HG02852 (cell line): Measurements from ENCODE around the gene OR11A1.

Experiments used
- ATAC-seq: cut with Tn5 transposase; IDR thresholded peaks from one replicate; pipeline ENCODE4 v1.9.1; 2021; ENCODE audit warnings: mild to moderate bottlenecking, moderate library complexity; ENCODE audit not compliant: unreplicated experiment

OR11A1 gene, protein sequence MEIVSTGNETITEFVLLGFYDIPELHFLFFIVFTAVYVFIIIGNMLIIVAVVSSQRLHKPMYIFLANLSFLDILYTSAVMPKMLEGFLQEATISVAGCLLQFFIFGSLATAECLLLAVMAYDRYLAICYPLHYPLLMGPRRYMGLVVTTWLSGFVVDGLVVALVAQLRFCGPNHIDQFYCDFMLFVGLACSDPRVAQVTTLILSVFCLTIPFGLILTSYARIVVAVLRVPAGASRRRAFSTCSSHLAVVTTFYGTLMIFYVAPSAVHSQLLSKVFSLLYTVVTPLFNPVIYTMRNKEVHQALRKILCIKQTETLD

DNA sequence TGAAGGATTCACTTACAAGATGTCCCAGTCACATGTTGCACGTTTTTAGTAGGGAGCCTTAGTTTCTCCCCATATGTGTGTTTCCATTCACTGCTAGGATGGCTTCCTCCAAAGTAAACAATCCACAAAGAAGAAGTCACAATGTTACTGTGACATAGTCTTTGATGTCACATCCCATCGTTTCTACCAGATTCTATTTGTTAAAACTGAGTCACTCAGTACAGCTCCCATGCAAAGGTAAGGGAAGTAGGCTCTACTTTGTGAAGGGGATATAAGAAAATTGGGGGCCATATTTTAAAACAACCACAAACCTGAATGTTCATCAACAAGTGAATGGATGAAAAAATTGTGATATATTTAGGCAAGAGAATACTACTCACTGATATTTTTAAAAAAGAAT lies at the start of gene OR11A1, which contains the start of gene OR2H1:
Gene OR11A1, minus strand, starts transcription at position 101 of the 400 bp plus-strand sequence. CDS start 29,430 bp downstream, outside the sequence.
Gene OR2H1, plus strand, starts transcription at position 185 of the 400 bp plus-strand sequence. CDS start 4,615 bp downstream, outside the sequence.
- ATAC-seq: no peak

DNA sequence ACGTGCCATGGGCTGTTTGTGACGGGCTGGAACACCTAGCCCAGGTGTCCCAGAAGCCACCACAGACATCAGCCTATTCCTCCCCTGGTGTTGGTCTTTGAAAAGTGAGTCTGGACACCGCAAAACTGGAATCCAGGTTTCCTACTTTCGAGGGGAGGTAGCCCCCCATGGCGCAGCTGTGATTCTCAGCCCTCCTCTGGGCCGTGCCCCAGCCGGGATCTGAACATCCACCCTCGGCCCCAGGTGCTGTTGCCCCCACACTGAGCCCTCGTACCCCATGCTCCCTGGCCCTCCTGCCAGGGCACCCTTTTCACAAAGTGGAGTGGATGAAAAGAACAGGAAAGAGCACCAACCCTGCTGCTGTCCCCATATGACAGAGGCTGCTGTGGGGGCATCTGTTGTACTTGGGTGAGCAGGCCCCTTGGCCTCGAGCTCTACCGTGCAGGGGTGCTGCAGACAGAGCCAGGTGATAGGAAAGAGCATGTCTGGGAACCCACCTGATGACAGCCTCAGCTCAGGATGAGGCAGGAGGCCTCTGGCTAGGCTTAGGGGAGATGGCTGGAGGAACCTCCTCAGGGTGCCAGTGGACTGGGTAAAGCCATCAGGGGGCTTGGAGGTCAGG lies 49.7 kb upstream of the OR11A1 start:
- ATAC-seq: no peak

DNA sequence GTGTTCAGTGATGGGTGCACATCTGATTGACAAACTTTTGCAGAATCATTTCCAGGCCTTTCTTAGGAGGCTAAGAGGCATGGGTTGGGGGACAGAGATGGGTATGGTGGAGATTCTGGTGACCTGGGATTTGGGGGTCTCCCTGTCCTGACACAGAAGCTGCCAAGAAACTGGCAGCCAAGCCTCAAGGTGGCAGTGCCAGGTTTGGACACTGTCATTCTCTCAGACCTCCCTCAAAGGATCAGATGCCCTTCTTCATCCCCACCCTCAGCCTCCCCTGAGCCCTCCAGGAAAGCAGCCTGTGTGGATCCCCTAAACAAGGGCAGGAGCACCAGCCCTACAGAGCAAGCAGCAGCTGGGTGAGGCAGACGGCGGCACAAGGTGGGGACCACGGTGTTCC lies 48.9 kb upstream of the OR11A1 start:
- no peak for ATAC-seq

DNA sequence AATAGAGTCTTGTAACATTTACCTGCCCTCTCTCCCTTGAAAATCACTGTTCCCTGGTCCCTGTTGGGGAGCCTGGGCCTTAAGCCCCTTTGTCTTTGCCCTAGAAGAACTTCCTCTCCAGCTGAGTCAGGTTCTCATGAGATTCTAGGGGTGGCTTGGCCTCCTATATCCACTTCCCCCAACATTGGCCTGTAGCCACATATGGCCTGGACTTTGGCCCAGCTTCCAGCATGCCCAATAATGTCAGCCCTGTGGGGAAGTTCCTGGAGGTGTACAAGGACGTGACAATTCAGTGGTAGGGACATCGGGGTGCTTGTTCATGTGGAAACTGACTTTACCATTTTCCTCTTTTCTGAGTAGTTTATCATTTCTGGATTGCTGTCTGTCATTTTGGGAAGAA lies 48.1 kb upstream of the OR11A1 start:
- no peak for ATAC-seq

DNA sequence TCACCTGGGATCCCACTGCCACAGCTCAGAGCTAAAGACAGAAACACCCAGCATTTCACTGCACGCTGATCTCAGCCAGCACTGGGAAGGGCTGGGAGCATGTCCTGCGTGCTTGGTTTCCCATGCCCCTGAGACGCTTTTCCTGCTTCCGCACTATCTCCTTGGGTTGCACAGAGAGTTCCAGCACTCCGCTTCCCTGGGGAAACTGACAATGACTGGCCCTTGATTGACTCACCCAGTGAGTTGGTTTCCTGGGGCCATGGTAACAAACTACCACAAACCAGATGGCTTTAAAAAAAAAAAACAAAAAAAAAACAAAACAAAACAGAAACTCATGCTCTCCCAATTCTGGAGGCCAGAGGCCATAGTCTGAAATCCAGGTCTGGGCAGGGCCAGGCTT lies 45.7 kb upstream of the OR11A1 start:
- no peak for ATAC-seq

DNA sequence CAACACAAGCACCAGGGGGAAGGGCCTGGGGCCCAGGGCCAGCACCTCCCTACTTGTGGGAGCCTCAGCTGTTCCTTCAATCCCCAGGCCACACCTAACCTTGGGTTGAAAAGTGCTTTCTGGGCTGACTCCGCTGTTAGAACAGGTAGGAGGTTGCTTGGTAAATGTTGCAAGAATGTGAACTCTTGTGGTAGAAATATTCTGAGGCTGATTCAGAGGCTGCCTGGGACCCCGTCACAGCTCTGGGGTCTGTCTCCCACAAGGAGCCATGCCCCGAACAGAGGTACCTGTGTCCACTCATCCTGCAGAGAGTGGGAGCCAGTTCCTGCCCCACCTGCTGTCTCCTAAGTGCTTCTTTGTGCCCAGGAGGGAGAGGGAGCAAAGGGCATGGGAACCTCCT lies 45.3 kb upstream of the OR11A1 start:
- ATAC-seq: no peak

DNA sequence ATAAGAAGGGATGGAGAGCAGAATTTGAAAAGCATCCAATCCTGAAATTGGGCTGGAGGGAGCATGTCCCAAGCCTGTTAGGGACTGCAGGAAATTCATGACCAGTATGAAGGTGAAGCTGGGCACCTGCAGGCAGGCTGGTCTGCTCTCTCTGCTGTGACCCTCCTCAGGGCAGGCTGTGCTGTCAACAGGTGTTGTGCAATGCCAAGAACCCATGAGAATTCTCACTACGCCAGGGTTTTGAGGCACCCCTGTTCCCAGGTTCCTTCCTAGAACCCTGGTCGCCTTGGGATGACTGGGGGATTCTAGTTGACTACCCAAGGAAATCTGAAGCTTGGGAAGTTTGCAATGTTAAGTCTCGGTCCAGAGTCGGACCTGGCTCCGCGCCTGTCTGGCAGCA lies 44.2 kb upstream of the OR11A1 start:
- ATAC-seq: no peak

DNA sequence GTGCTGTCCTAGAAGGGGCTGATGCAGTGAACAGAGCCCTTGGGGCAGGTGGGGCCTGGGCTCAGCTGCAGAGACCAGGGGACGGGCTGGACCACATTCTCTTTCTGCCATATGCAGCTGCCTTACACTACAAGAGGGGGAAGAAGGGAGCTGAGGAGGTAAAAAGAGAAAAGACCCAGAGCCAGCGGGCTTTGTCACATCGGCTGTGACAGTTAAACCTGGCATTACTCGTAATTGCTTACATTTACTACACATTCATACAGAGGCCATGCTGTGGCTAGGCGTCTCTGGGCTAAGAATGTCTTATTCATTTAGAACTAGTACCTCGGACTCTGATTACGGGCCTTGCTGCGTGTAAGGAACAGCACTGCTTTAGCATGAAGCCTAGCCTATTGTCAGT lies 43.7 kb upstream of the OR11A1 start:
- ATAC-seq: no peak

DNA sequence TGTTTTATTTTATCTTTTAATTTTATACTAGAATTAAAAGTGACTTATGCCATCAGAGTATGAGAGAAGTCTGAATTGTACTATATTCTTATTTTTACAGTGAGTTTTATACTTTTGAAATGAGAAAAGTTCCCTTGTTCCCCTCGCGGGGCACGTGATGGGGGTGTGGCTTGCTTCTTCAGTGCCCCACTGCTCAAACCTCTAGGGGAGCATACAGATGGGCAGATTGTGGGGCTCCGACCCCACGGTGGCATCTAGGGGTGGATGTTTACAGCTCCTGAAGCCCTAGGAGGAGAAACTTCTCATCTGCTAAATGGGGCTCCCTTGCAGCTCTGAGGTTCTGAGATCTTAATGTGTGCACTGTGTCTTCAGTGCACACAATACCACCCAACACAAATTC lies 42.8 kb upstream of the OR11A1 start:
- ATAC-seq: no peak

DNA sequence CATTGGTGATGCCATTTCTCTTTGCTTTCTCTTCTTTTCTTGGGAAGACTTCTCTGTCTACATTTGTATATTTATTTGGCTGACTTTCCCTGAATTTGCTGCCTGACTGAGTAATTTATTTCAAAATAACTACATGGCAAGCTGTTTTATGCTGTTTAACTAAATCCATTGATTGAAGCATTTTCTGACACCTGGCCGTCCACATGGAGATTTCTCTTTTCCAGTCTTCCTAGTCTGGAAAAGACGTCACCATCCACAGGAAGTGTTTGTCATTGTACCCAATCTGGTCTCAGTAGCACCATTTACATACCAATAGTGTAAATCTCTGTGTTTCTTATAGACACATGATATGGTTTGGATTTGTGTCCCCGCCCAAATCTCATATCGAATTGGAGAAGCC lies 40.1 kb upstream of the OR11A1 start:
- no peak for ATAC-seq

DNA sequence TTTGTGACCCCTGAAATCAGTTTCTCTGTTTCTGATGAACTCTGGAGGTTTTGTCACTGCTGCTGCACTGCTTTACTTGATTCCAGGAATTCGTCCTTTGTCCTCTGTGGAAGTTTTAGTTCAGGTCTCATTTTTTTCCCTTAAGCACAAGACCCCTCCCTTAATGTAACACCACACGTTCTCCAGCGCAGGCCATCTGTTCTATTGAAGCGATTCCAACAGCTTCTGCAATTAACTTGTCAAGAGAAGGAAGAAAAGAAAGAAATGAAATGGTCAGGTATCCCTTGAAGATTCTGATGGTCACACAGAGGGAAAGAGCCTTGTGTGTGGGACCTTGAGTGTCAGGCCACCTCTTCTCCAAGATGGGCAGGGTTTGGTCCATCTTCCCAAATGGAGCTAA lies 38.7 kb upstream of the OR11A1 start:
- ATAC-seq: no peak

DNA sequence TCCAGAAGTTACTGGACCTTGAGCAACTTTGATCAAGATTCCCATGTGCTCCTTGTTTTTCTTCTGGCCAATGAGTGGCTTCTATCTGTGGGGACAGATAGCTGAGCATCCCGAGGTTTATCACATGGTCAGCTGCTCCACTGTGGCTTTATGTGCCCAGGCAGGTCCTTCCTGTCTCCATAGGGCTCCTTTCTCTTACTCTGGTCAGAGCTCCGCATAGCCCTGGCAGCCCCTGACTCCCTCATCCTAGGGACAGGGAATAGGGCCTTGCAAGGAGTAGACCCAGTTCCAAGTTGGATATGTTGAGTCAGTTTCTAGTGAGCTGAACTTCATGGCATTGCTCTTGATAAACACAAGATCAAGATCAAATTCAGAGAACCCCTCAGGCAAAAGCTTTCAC lies 37.3 kb upstream of the OR11A1 start:
- ATAC-seq: no peak

DNA sequence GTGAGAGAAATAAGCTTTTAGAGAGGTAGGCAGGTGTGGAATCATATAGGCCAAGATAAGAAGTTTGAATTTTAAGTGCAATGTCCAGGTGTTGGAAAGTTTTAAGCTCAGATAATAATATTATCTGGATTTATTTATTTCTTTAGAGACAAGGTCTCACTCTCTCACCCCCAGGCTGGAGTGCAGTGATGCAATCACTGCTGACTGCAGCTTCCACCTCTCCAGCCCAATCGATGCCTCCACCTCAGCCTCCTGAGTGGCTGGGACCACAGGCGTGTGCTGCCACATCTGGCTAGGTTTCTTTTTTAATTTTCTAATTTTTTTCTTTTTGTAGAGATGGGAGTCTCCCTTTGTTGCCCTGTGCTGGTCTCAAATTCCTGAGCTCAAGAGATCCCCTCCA lies 36.4 kb upstream of the OR11A1 start:
- ATAC-seq: no peak

DNA sequence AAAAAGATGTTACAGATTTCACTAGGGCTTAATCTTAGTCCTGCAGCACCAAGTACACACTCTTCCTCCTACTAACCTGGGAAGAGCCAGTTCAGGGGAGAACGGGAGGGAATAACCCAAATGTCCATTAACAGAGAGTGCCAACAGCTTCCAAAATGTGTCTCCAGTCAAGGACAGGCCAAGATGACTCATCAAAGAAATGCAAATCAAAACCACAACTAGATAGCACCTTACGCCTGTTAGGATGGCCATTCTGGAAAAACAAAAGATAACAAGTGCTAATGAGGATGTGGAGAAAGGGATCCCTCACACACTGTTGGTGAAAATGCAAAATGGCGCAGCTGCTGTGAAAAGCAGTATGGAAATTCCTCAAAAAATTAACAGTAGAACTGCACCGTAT lies 34.7 kb upstream of the OR11A1 start:
- ATAC-seq: no peak

DNA sequence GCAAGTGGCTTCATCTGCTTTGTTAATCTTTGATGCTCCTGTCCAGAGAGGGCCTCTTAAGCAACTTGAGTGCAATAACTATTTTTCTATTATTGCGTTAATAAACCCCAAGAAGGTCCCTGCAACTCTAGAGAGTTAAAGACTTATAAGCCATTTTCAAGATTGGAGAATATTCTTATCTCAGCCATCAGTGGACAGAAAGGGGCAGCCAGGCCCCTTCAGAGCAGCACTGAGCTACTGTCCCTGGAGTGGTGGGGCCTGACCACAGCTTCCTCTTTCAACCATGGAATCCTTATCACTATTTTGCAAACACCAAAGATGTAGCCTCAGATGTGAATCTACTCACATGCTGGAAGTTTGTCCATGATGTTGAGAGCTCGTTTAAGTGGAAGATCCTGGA lies 33.7 kb upstream of the OR11A1 start:
- no peak for ATAC-seq

DNA sequence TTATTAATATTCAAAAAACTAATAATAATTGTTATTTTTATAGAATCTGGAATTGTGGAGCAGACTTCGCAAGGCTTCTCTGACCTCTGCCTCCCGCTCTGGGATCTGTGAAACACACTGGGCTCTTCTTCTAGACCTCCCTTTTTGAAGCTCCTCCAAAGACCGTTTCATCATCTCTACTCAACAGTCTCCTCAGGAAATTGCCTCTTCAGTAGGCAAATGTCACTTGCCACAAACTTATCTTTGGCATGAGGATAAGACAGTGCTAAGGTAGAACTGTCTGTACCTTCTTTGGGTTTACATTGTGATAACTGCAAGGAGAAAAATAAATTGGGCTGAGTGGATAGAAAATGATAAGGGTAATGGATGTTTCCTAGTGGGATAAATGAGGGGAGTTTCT lies 33.2 kb upstream of the OR11A1 start:
- ATAC-seq: no peak

DNA sequence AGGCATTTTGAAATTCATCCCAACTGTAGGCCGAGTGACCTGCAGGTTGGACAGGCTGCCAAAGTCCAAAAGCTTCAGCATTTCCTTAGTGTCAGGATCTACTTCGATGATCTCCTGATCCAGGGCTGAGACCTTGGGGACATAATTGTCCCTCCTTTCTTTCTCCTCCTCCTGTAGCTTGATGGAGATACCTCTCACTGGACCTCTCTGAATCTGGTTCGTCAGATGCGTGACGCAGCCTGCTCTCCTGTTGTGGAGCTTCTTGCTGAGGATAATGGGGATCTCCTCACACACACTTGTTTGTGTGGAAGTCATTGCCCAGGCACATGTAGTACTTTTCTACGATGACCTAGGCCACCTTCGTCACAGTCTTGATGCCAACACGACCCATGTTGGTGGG lies 32.4 kb upstream of the OR11A1 start:
- no peak for ATAC-seq

DNA sequence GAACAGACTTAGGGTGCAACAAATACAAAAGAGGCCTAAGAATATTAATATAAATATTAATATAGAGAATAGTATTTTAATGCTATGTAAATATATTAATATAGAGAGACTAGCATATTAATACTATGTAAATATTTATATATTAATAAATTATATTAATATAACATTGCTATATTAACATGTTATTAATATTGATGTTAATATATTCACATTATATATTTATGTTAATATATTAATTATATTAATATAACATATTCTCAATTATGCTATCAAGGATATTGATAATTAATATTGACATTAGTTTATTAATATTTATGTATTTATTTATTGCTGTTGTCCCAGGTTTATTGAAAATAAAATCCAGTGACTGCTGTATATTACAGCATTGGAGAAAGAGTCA lies 32.0 kb upstream of the OR11A1 start:
- ATAC-seq: no peak

DNA sequence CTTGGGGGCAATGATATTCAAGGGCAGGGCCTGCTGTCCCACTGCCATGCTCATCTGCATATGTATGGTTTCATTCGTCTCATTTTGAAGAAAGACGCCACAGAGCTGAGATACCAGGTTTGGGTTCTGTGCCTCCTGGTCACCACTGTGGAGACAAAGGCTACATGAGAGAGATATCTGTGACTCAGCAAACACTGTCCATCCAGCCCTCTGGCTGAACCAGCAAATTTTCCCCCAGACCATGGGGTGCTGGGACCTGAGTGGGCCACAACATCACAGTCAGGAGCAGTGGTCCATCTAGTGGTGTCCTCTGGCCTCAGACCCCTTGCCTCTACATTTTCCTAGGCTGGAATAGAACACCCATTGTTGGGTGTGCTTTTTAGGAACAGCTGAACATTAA lies 30.8 kb upstream of the OR11A1 start, which contains the start of gene MAS1L:
Gene MAS1L, minus strand, starts transcription at position 297 of the 400 bp plus-strand sequence. Its CDS starts 54 bp downstream, at position 243.
- no peak for ATAC-seq

DNA sequence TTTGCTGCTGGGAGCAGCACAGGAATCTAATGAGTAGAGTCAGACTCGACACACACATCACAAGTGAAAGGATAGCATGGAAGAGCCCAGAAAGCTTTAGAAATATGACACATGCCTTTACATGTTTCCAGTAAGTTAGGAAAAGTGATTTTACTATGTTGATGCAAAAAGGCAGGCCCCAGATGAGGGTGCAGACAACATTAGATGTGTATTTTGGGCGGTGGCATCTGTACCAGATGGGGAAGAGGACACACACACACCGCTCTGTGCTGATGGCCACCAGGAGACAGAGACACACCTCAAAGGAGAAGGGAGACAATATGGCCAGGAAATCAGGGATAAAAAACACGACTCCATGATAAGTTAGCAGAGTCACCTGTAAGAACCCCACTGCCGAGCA lies 30.3 kb upstream of the OR11A1 start:
- ATAC-seq: no peak

DNA sequence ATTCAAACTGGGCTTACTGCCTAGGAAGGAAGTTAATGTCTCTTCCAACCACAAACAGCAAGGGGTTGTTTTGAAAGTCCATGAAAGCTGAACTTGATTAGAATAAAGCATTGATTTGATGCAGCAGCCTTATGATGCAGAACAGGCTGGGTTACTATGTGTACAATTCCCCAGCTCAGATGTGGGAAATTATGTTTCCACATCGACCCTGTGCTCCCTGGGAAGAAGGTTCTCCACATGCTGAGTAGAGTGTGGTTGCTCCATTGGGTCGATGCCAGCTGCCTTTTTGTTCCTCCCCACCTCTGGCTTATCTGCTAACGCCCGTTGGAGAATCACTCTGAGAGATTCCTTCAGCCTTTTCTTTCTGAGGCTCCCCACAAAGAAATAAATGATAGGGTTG lies 29.7 kb upstream of the OR11A1 start:
- no peak for ATAC-seq

DNA sequence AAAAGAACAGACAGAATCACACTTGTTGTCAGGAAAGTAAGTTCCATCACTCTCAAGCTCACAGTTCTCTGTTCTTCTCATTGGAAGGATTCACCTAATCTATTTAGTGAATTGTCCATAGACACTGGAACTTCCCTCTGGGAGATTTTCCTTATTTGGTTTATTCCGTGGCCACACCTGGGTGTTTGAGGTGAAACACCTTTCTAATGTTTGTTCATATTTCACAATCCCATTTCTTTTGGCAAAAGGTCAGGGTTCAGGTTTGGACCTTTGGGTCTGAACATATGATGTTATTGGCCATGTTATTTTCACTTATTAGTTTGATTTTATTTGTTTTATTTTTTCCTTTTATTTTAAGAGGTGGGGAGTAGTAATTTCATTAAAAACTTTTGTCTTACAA lies 26.9 kb upstream of the OR11A1 start:
- ATAC-seq: no peak

DNA sequence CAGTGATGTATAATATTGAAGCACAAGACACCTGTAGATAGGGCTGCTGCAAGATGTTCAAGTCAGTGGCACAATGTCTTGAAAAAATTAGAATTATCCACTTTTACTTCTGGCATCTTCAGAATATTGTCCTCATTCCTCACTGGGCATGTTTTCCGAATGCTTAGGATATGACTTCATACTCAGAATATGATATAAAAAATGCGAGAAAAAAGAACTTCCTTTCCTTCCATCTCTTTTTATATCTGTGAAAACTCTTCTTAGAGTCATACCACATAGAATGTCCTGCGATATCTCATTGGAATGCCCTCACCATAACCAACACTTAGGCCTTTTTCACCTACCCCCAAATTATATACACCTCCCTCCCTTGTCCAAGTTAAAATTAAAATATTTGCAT lies 26.3 kb upstream of the OR11A1 start:
- no peak for ATAC-seq
